GM21515 (cell line): ENCODE results near the gene DKK3.

ENCODE experiments used
- ATAC-seq: cut with Tn5 transposase; IDR thresholded peaks from one replicate; pipeline ENCODE4 v1.9.1; 2021; ENCODE audit not compliant: unreplicated experiment

Gene DKK3

GRCh38 chr11:12031856-12032544 lies 23.6 kb upstream of the DKK3 start:
- ATAC-seq, result no peak

GRCh38 chr11:12029738-12030363 lies 21.4 kb upstream of the DKK3 start:
- ATAC-seq, result no peak

GRCh38 chr11:12029119-12029518 lies 20.7 kb upstream of the DKK3 start:
- no peak for ATAC-seq

- ATAC-seq, result no peak
Measured at GRCh38 chr11:12028303-12028702, 19.9 kb upstream of the DKK3 start.

- no peak for ATAC-seq
Measured at GRCh38 chr11:12026331-12027211, 18.1 kb upstream of the DKK3 start.

- no peak for ATAC-seq
Measured at GRCh38 chr11:12024254-12024926, 16.0 kb upstream of the DKK3 start.

- no peak for ATAC-seq
Measured at GRCh38 chr11:12023015-12023414, 14.6 kb upstream of the DKK3 start.

GRCh38 chr11:12020546-12020945 lies 12.1 kb upstream of the DKK3 start:
- no peak for ATAC-seq

- no peak for ATAC-seq
Measured at GRCh38 chr11:12019866-12020416, 11.5 kb upstream of the DKK3 start.

- no peak for ATAC-seq
Measured at GRCh38 chr11:12019337-12019736, 10.9 kb upstream of the DKK3 start.

- ATAC-seq, result no peak
Measured at GRCh38 chr11:12017865-12018453, 9.5 kb upstream of the DKK3 start.

GRCh38 chr11:12017243-12017678 lies 8.8 kb upstream of the DKK3 start:
- ATAC-seq, result no peak

GRCh38 chr11:12016246-12016645 lies 7.8 kb upstream of the DKK3 start:
- ATAC-seq, result no peak

- ATAC-seq, result no peak
Measured at GRCh38 chr11:12015486-12015885, 7.1 kb upstream of the DKK3 start.

GRCh38 chr11:12013781-12014180 lies 5.4 kb upstream of the DKK3 start:
- ATAC-seq, result no peak

GRCh38 chr11:12009617-12010321 lies 1.3 kb upstream of the DKK3 start:
- no peak for ATAC-seq

GRCh38 chr11:12008790-12009616 lies 577 bp upstream of the DKK3 start:
- no peak for ATAC-seq

GRCh38 chr11:12007230-12007593 lies 1.2 kb downstream of the DKK3 start:
- ATAC-seq, result no peak

- no peak for ATAC-seq
Measured at GRCh38 chr11:12006552-12007229, 1.7 kb downstream of the DKK3 start.
